Measurements from ENCODE around the gene GOLGA2. TPM values are rescaled to one million over a fixed set of nuclear protein-coding genes. Genes with fewer than 3 reads are reported as not detected.

The GOLGA2 gene
- total RNA-seq, 1 donor: 116 TPM

DNA sequence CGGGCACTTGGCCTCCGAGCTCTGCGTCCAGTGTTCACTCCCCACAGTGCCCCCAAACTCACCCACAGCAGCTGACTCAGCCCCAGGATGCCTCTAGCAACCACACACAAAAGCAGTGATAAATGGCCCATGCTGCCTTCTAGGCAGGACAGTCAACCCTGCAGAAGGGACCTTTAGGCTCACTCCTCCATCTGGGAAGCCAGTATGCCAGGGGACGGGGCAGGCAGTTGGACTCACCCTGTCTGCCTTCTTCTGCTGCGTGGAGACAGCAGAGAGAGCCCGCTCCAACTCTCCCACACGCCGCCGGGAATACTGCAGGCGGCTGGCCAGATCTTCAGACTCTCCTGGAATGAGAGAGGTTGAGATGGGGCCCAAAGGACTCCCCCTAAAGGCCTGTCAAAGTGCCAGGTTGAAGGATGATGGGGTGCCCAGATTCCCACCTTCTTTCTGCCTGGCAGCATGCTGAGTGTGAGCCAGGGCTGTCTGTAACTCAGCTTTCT lies 10.4 kb downstream of the GOLGA2 start:
- no peak overlapping the region for H3K4me3 ChIP-seq (ENCODE audit: low read depth, low read length)
- TF ChIP-seq, protein P1, sequence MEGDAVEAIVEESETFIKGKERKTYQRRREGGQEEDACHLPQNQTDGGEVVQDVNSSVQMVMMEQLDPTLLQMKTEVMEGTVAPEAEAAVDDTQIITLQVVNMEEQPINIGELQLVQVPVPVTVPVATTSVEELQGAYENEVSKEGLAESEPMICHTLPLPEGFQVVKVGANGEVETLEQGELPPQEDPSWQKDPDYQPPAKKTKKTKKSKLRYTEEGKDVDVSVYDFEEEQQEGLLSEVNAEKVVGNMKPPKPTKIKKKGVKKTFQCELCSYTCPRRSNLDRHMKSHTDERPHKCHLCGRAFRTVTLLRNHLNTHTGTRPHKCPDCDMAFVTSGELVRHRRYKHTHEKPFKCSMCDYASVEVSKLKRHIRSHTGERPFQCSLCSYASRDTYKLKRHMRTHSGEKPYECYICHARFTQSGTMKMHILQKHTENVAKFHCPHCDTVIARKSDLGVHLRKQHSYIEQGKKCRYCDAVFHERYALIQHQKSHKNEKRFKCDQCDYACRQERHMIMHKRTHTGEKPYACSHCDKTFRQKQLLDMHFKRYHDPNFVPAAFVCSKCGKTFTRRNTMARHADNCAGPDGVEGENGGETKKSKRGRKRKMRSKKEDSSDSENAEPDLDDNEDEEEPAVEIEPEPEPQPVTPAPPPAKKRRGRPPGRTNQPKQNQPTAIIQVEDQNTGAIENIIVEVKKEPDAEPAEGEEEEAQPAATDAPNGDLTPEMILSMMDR (IDR thresholded peaks at IDR 0.05; ENCODE audit: insufficient read depth, low read depth, low read length): no peak
- no peak for DNase-seq (ENCODE audit: low read depth)

DNA sequence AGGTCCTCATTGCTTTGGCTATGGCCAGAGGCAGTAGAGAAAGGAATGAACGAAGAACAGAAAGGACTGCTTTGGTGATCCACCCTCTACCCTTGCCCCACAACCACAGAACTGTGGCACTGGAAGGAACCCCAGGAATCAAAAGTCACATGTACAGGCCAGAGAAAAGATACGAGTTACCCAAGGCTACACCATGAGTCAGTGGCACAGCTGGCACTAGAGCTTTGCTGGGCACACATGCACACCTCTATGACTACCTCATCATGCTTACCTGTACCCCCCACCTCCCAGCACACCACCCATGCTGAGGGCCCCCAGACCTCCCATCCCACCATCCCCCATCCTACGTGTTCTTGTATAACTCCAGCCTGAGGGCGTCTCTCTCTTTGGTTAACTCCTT lies 13.1 kb downstream of the GOLGA2 start:
- no peak overlapping the region for H3K4me3 ChIP-seq (ENCODE audit: low read depth, low read length)
- TF ChIP-seq, protein P1 (IDR thresholded peaks at IDR 0.05; ENCODE audit: insufficient read depth, low read depth, low read length): no peak
- DNase-seq (ENCODE audit: low read depth): no peak

DNA sequence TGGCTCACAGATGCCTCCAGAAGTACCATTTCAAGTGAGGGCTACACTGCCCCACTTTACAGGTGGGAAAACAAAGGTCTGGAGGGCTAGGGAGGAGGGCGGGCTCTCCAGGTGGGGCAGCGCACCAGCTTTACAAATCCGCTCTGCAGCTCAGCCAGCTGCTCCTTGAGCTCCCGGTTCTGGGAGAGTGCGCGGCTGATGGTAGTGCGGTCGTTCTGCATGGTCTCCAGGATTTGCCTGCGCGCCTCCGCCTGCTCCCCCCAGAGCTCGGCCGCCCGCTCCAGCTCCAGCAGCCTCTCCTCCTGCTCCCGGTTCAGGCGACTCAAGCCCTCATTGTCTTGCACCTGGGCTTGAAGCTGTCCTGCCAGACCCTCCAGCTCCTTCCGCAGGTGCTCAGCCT lies 15.5 kb downstream of the GOLGA2 start:
- no peak overlapping the region for H3K4me3 ChIP-seq (ENCODE audit: low read depth, low read length)
- no peak for DNase-seq (ENCODE audit: low read depth)
- TF ChIP-seq, protein P1 (IDR thresholded peaks at IDR 0.05; ENCODE audit: insufficient read depth, low read depth, low read length): no peak

DNA sequence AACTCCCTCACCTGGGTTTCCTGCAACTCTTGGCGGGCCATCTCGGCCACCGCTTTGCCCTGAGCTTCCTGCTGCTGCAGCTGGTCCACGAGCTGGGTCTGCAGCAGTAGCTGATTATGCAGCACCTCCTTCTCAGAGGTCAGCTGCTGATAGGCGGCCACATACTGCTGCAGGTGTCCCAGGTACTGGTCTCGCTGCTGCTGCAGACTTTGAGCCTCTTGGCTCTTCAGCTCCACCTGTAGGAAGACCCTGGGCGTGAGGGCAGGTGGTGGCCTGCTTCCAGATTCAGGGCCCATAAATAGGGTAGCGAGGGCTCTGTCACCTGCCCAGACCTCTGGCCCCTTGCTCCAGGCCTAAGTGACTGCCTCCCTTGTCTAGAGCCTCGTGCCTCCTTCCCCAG lies 16.7 kb downstream of the GOLGA2 start:
- DNase-seq (ENCODE audit: low read depth): no peak
- TF ChIP-seq, protein P1 (IDR thresholded peaks at IDR 0.05; ENCODE audit: insufficient read depth, low read depth, low read length): no peak
- H3K4me3 ChIP-seq (ENCODE audit: low read depth, low read length): no peak overlapping the region

DNA sequence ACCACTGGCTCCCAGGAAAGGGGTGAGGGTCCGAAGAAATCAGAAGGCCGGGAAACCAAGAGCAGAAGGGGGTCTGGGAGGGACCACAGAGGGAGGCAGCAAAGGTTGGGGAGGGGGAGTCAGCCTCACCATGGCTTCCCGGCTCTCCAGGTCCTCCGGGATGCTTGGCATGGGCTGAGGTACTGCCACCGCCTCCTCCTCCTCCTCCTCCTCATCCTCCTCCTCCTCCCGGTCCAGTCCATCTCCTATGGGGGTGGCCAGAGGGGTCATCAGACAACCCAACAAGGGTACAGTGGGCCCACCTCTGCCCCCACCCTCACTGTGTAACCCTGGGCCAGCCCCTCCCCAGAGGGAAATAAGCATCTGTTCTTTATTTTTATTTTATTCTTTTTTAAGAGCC lies 17.5 kb downstream of the GOLGA2 start:
- TF ChIP-seq, protein P1 (IDR thresholded peaks at IDR 0.05; ENCODE audit: insufficient read depth, low read depth, low read length): no peak
- no peak overlapping the region for H3K4me3 ChIP-seq (ENCODE audit: low read depth, low read length)
- DNase-seq (ENCODE audit: low read depth): no peak

DNA sequence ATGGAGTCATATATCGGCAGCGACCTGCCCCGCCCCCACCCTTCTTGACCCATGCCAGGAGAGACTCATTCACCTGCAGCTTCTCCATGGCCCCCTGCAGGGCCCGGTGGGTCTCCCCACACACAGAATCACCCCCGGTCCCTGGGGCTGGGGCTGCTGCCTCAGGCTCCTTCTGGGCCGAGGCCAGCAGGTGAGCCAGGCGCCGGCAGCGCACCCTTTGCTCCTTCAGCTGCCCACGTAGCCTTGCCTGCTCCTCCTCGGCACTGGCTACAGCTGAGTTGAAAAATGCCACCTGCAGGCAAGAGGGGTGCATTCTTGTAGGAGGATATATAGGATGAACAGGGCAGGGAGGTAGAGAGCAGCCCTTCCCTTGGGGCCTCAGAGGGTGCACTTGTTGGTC lies 17.9 kb downstream of the GOLGA2 start:
- no peak for DNase-seq (ENCODE audit: low read depth)
- H3K4me3 ChIP-seq (ENCODE audit: low read depth, low read length): no peak overlapping the region
- TF ChIP-seq, protein P1 (IDR thresholded peaks at IDR 0.05; ENCODE audit: insufficient read depth, low read depth, low read length): no peak
